Measurements from ENCODE around the gene CAPN7.
A peak's percentile ranks its signal among the peaks of the same experiment; 100 is the strongest.

CAPN7 gene

GRCh38 chr3:15253023-15253697 lies 47.1 kb downstream of the CAPN7 start:
- peak overlapping the region; percentile 79 for H3K27ac Mint-ChIP-seq
- H3K27me3 Mint-ChIP-seq = no peaks in the 10 kb centered on the region
- no peaks in the 10 kb centered on the region for H3K9me3 Mint-ChIP-seq (ENCODE audit: low read depth)
- no peak overlapping the region for H3K4me3 Mint-ChIP-seq
- peaks cover 4% of the 10 kb centered on the region for H3K36me3 Mint-ChIP-seq
- peaks cover 5% of the 10 kb centered on the region for H3K4me1 Mint-ChIP-seq (ENCODE audit: low read depth)

GRCh38 chr3:15255215-15255614 lies 49.2 kb downstream of the CAPN7 start:
- Mint-ChIP-seq H3K27me3 (no peaks in the 10 kb centered on the region), H3K36me3 (peaks cover 7% of the 10 kb centered on the region), H3K9me3 (ENCODE audit: low read depth) (no peaks in the 10 kb centered on the region), H3K4me1 (ENCODE audit: low read depth) (peaks cover 5% of the 10 kb centered on the region), H3K27ac (peak overlapping the region; percentile 78), H3K4me3 (no peak overlapping the region)

- Mint-ChIP-seq H3K36me3 (peaks cover 7% of the 10 kb centered on the region), H3K9me3 (ENCODE audit: low read depth) (no peaks in the 10 kb centered on the region), H3K4me1 (ENCODE audit: low read depth) (peaks cover 7% of the 10 kb centered on the region), H3K27ac (peak overlapping the region; percentile 73), H3K27me3 (no peaks in the 10 kb centered on the region), H3K4me3 (no peak overlapping the region)
Measured at GRCh38 chr3:15256861-15257341, 50.9 kb downstream of the CAPN7 start.

- peaks cover 2% of the 10 kb centered on the region for H3K4me1 Mint-ChIP-seq (ENCODE audit: low read depth)
Measured at GRCh38 chr3:15258720-15259119, 52.7 kb downstream of the CAPN7 start.

GRCh38 chr3:15260531-15260930 lies 54.5 kb downstream of the CAPN7 start:
- H3K36me3 Mint-ChIP-seq = peaks cover 3% of the 10 kb centered on the region
- H3K9me3 Mint-ChIP-seq (ENCODE audit: low read depth) = no peaks in the 10 kb centered on the region
- H3K27me3 Mint-ChIP-seq = no peaks in the 10 kb centered on the region
- H3K4me3 Mint-ChIP-seq = no peak overlapping the region
- no peak overlapping the region for H3K27ac Mint-ChIP-seq
- H3K4me1 Mint-ChIP-seq (ENCODE audit: low read depth) = peaks cover 3% of the 10 kb centered on the region

More at GRCh38 chr3:15258720-15259119, 52.7 kb downstream of the CAPN7 start:
- Mint-ChIP-seq H3K27ac (peak overlapping the region; percentile 50), H3K9me3 (ENCODE audit: low read depth) (no peaks in the 10 kb centered on the region), H3K36me3 (peaks cover 3% of the 10 kb centered on the region), H3K4me3 (no peak overlapping the region), H3K27me3 (no peaks in the 10 kb centered on the region)

- Mint-ChIP-seq H3K27ac (no peak overlapping the region), H3K4me3 (no peak overlapping the region), H3K27me3 (no peaks in the 10 kb centered on the region), H3K4me1 (ENCODE audit: low read depth) (peaks cover 5% of the 10 kb centered on the region), H3K36me3 (peaks cover 3% of the 10 kb centered on the region), H3K9me3 (ENCODE audit: low read depth) (no peaks in the 10 kb centered on the region)
Measured at GRCh38 chr3:15261274-15261673, 55.2 kb downstream of the CAPN7 start.

GRCh38 chr3:15262021-15262420 lies 56.0 kb downstream of the CAPN7 start:
- Mint-ChIP-seq H3K9me3 (ENCODE audit: low read depth) (no peaks in the 10 kb centered on the region), H3K27me3 (no peaks in the 10 kb centered on the region), H3K4me3 (no peak overlapping the region), H3K36me3 (peaks cover 3% of the 10 kb centered on the region), H3K27ac (no peak overlapping the region), H3K4me1 (ENCODE audit: low read depth) (peaks cover 5% of the 10 kb centered on the region)

- H3K27ac Mint-ChIP-seq = peak overlapping the region; percentile 54
- H3K36me3 Mint-ChIP-seq = peaks cover 3% of the 10 kb centered on the region
Measured at GRCh38 chr3:15263120-15263519, 57.1 kb downstream of the CAPN7 start.

GRCh38 chr3:15263926-15264325 lies 57.9 kb downstream of the CAPN7 start:
- Mint-ChIP-seq H3K36me3 (peaks cover 1% of the 10 kb centered on the region), H3K4me1 (ENCODE audit: low read depth) (peaks cover 17% of the 10 kb centered on the region), H3K27ac (no peak overlapping the region), H3K27me3 (no peaks in the 10 kb centered on the region), H3K9me3 (ENCODE audit: low read depth) (no peaks in the 10 kb centered on the region), H3K4me3 (no peak overlapping the region)

More at GRCh38 chr3:15263120-15263519, 57.1 kb downstream of the CAPN7 start:
- no peak overlapping the region for H3K4me3 Mint-ChIP-seq
- no peaks in the 10 kb centered on the region for H3K27me3 Mint-ChIP-seq
- H3K4me1 Mint-ChIP-seq (ENCODE audit: low read depth) = peaks cover 8% of the 10 kb centered on the region
- no peaks in the 10 kb centered on the region for H3K9me3 Mint-ChIP-seq (ENCODE audit: low read depth)

GRCh38 chr3:15264486-15264885 lies 58.4 kb downstream of the CAPN7 start:
- no peaks in the 10 kb centered on the region for H3K27me3 Mint-ChIP-seq
- H3K27ac Mint-ChIP-seq = no peak overlapping the region
- H3K9me3 Mint-ChIP-seq (ENCODE audit: low read depth) = no peaks in the 10 kb centered on the region
- peaks cover 22% of the 10 kb centered on the region for H3K4me1 Mint-ChIP-seq (ENCODE audit: low read depth)
- no peaks in the 10 kb centered on the region for H3K36me3 Mint-ChIP-seq
- H3K4me3 Mint-ChIP-seq = no peak overlapping the region

GRCh38 chr3:15265655-15266509 lies 59.8 kb downstream of the CAPN7 start:
- Mint-ChIP-seq H3K9me3 (ENCODE audit: low read depth) (no peaks in the 10 kb centered on the region), H3K27ac (no peak overlapping the region), H3K36me3 (no peaks in the 10 kb centered on the region), H3K4me3 (no peak overlapping the region), H3K27me3 (no peaks in the 10 kb centered on the region), H3K4me1 (ENCODE audit: low read depth) (peaks cover 33% of the 10 kb centered on the region)

- H3K27me3 Mint-ChIP-seq = no peaks in the 10 kb centered on the region
- no peak overlapping the region for H3K27ac Mint-ChIP-seq
- peaks cover 35% of the 10 kb centered on the region for H3K4me1 Mint-ChIP-seq (ENCODE audit: low read depth)
- no peak overlapping the region for H3K4me3 Mint-ChIP-seq
- no peaks in the 10 kb centered on the region for H3K36me3 Mint-ChIP-seq
- no peaks in the 10 kb centered on the region for H3K9me3 Mint-ChIP-seq (ENCODE audit: low read depth)
Measured at GRCh38 chr3:15266510-15267376, 60.7 kb downstream of the CAPN7 start.

- Mint-ChIP-seq H3K9me3 (ENCODE audit: low read depth) (no peaks in the 10 kb centered on the region), H3K36me3 (no peaks in the 10 kb centered on the region), H3K4me3 (no peak overlapping the region), H3K27me3 (no peaks in the 10 kb centered on the region), H3K4me1 (ENCODE audit: low read depth) (peaks cover 43% of the 10 kb centered on the region), H3K27ac (no peak overlapping the region)
Measured at GRCh38 chr3:15267502-15267901, 61.5 kb downstream of the CAPN7 start.

- Mint-ChIP-seq H3K27me3 (no peaks in the 10 kb centered on the region), H3K27ac (no peak overlapping the region), H3K4me1 (ENCODE audit: low read depth) (peaks cover 48% of the 10 kb centered on the region), H3K36me3 (no peaks in the 10 kb centered on the region), H3K9me3 (ENCODE audit: low read depth) (no peaks in the 10 kb centered on the region), H3K4me3 (no peak overlapping the region)
Measured at GRCh38 chr3:15268033-15268631, 62.1 kb downstream of the CAPN7 start.
